MM.1S (cell line): ENCODE results near the gene UGGT1.

Experiments used
- DNase-seq: peaks from one replicate; pipeline ENCODE4 v3.0.0-alpha.2; 2015
- H2AFZ ChIP-seq: fragments of 300-600 bp; sonication (generic); 2 replicates; pipeline ENCODE4 v1.6.0; 2016; ENCODE audit warnings: antibody characterized with exemption, low read length
- H3F3A ChIP-seq: fragments of 300-600 bp; sonication (generic); 2 replicates; pipeline ENCODE4 v1.6.1; 2016; ENCODE audit warnings: mild to moderate bottlenecking, antibody characterized with exemption, low read length, moderate library complexity, mixed read lengths; ENCODE audit not compliant: insufficient read depth
- H3K27ac ChIP-seq: fragments of 300-600 bp; sonication (generic); 2 replicates; pipeline ENCODE4 v1.5.1; 2016; ENCODE audit warnings: mild to moderate bottlenecking, low read length
- H3K27me3 ChIP-seq: fragments of 300-600 bp; sonication (generic); replicated peaks from 2 replicates; pipeline ENCODE4 v1.6.0; 2016; ENCODE audit warnings: low read length; ENCODE audit not compliant: insufficient read depth
- H3K36me3 ChIP-seq: fragments of 300-600 bp; sonication (generic); replicated peaks from 2 replicates; pipeline ENCODE4 v1.6.1; 2016; ENCODE audit warnings: mild to moderate bottlenecking, low read length, mixed read lengths; ENCODE audit not compliant: insufficient read depth
- H3K4me1 ChIP-seq: fragments of 300-600 bp; sonication (generic); 2 replicates; pipeline ENCODE4 v1.6.1; 2016; ENCODE audit warnings: low read length, mixed read lengths
- H3K4me2 ChIP-seq: fragments of 300-600 bp; sonication (generic); 2 replicates; pipeline ENCODE4 v1.6.0; 2016; ENCODE audit warnings: low read depth, low read length
- H3K4me3 ChIP-seq: fragments of 300-600 bp; sonication (generic); 2 replicates; pipeline ENCODE4 v1.5.1; 2016; ENCODE audit warnings: low read length, mixed read lengths
- H3K79me2 ChIP-seq: fragments of 300-600 bp; sonication (generic); 2 replicates; pipeline ENCODE4 v1.6.1; 2016; ENCODE audit warnings: mixed run types, low read length, mixed read lengths
- H3K9ac ChIP-seq: fragments of 300-600 bp; sonication (generic); 2 replicates; pipeline ENCODE4 v1.6.1; 2016; ENCODE audit warnings: low read length, mixed read lengths
- H3K9me2 ChIP-seq: fragments of 300-600 bp; sonication (generic); replicated peaks from 2 replicates; pipeline ENCODE4 v1.6.1; 2016; ENCODE audit warnings: mild to moderate bottlenecking, low read length, mixed read lengths; ENCODE audit not compliant: insufficient read depth
- H3K9me3 ChIP-seq: fragments of 300-600 bp; sonication (generic); replicated peaks from 2 replicates; pipeline ENCODE4 v1.6.1; 2016; ENCODE audit warnings: mild to moderate bottlenecking, low read length, mixed read lengths; ENCODE audit not compliant: insufficient read depth
- H4K20me1 ChIP-seq: fragments of 300-600 bp; sonication (generic); 2 replicates; pipeline ENCODE4 v1.6.1; 2016; ENCODE audit warnings: mild to moderate bottlenecking, low read length, moderate library complexity, mixed read lengths; ENCODE audit not compliant: insufficient read depth
- EZH2 ChIP-seq: fragments of 300-600 bp; sonication (generic); optimal IDR thresholded peaks from 2 replicates; pipeline ENCODE3; 2017; ENCODE audit warnings: low read depth, mild to moderate bottlenecking, antibody characterized with exemption, low read length, mixed read lengths
- EZH2phosphoT487 ChIP-seq: fragments of 300-600 bp; sonication (generic); IDR thresholded peaks from 2 replicates; pipeline ENCODE4 v1.6.1; 2018; ENCODE audit warnings: antibody characterized with exemption, low read length
- TF ChIP-seq, protein P1 (sequence below): fragments of 300-600 bp; sonication (generic); IDR thresholded peaks from 2 replicates; pipeline ENCODE4 v1.5.1; 2016; ENCODE audit warnings: antibody characterized with exemption, low read length, mixed read lengths

Gene UGGT1

GRCh38 chr2:128058114-128058513 lies 32.9 kb upstream of the UGGT1 start:
- DNase-seq = no peak
- Histone ChIP-seq H3K9ac (no peak overlapping the region), H3K79me2 (no peaks in the 10 kb centered on the region), H3K4me1 (no peaks in the 10 kb centered on the region), H3K27me3 (no peaks in the 10 kb centered on the region), H3K9me3 (no peaks in the 10 kb centered on the region), H3F3A (no peaks in the 10 kb centered on the region), H2AFZ (no peak overlapping the region), H3K4me2 (no peak overlapping the region), H3K27ac (no peak overlapping the region), H3K36me3 (no peaks in the 10 kb centered on the region), H3K4me3 (no peak overlapping the region), H3K9me2 (no peaks in the 10 kb centered on the region), H4K20me1 (no peaks in the 10 kb centered on the region)
- TF ChIP-seq EZH2phosphoT487 (no peak), EZH2 (no peak)
- TF ChIP-seq, protein P1, sequence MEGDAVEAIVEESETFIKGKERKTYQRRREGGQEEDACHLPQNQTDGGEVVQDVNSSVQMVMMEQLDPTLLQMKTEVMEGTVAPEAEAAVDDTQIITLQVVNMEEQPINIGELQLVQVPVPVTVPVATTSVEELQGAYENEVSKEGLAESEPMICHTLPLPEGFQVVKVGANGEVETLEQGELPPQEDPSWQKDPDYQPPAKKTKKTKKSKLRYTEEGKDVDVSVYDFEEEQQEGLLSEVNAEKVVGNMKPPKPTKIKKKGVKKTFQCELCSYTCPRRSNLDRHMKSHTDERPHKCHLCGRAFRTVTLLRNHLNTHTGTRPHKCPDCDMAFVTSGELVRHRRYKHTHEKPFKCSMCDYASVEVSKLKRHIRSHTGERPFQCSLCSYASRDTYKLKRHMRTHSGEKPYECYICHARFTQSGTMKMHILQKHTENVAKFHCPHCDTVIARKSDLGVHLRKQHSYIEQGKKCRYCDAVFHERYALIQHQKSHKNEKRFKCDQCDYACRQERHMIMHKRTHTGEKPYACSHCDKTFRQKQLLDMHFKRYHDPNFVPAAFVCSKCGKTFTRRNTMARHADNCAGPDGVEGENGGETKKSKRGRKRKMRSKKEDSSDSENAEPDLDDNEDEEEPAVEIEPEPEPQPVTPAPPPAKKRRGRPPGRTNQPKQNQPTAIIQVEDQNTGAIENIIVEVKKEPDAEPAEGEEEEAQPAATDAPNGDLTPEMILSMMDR = no peak

GRCh38 chr2:128062571-128062970 lies 28.4 kb upstream of the UGGT1 start:
- H3K4me1 ChIP-seq = no peaks in the 10 kb centered on the region
- no peaks in the 10 kb centered on the region for H3K9me2 ChIP-seq
- no peak overlapping the region for H2AFZ ChIP-seq
- no peaks in the 10 kb centered on the region for H4K20me1 ChIP-seq
- H3K36me3 ChIP-seq = no peaks in the 10 kb centered on the region
- H3K27ac ChIP-seq = no peak overlapping the region
- H3K4me2 ChIP-seq = no peak overlapping the region
- no peak overlapping the region for H3K4me3 ChIP-seq
- no peaks in the 10 kb centered on the region for H3K9me3 ChIP-seq
- H3K9ac ChIP-seq = no peak overlapping the region
- no peaks in the 10 kb centered on the region for H3K27me3 ChIP-seq
- DNase-seq = no peak
- TF ChIP-seq, protein P1 = no peak
- TF ChIP-seq EZH2phosphoT487 (no peak), EZH2 (no peak)
- no peaks in the 10 kb centered on the region for H3F3A ChIP-seq
- no peaks in the 10 kb centered on the region for H3K79me2 ChIP-seq

- Histone ChIP-seq H3K36me3 (no peaks in the 10 kb centered on the region), H3K9ac (no peak overlapping the region), H3K27ac (no peak overlapping the region), H3K9me2 (no peaks in the 10 kb centered on the region), H4K20me1 (no peaks in the 10 kb centered on the region), H3K27me3 (no peaks in the 10 kb centered on the region), H3K4me3 (no peak overlapping the region), H2AFZ (no peak overlapping the region), H3K9me3 (no peaks in the 10 kb centered on the region), H3K4me1 (no peaks in the 10 kb centered on the region), H3K4me2 (no peak overlapping the region), H3F3A (no peaks in the 10 kb centered on the region), H3K79me2 (no peaks in the 10 kb centered on the region)
- no peak for DNase-seq
- TF ChIP-seq EZH2 (no peak), EZH2phosphoT487 (no peak)
- TF ChIP-seq, protein P1 = no peak
These were observed 26.6 kb upstream of the UGGT1 start for GRCh38 chr2:128064353-128064752.
